Prostate gland (tissue), 2 donors: ENCODE data around the gene ZNF74.

ENCODE experiments used
- POLR2AphosphoS5 ChIP-seq: sonication (generic); formaldehyde crosslinking; IDR thresholded peaks from one replicate; pipeline ENCODE4 v1.6.1; 2017; ENCODE audit warnings: antibody characterized with exemption
- TF ChIP-seq, protein P1 (sequence below), 4 experiments: fragments of 200-600 bp in 2 of 4; fragments of 450-650 bp in 2 of 4; sonication (generic) in 2 of 4; IDR thresholded peaks; 1 replicate in 3 of 4; 2 replicates in 1 of 4; pipeline ENCODE4 v1.5.1; 2016 to 2019; ENCODE audit warnings: antibody characterized with exemption in 4 of 4, mild to moderate bottlenecking in 2 of 4, moderate library complexity in 2 of 4

DNA sequence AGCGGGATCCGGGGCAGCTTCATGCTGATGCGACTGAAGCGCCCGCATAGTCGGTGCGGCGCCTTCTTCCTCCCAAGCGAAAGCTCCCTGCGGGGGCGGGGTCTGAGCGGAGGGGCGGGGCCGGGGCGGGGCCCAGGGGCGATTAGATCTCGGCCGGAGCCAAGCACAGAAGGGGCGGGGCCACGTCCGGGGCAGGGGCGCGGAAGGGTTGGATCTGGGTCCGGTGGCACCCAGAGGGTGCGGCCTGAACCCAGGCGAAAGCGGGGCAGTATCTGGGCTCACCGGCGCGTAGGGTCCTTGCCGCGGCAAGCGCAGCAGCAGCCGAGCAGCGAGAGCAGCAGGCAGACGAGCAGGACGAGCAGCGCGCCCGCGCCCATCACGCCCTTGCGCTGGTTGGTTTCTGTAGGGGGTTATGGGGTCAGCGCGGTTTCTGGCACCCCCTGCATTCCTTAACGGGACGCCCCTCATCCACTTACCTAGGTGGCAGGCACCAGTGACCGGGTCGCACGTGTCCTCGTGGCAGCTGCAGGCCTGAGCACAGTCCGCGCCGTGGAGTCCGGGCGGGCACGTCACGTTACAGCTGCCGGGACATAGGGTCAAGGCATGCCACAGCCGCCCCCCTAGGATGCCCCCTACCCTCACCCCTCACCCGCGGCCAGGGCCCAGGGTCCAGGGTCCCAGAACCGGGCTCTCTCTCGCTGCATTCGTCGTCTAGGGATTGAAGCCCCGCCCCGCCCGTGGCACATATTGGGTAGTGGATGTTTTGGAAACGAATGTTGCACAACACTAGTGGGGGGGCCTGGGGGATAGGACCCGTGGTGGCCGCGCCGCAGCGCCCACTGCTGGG lies 35.5 kb downstream of the ZNF74 start:
- no peak for TF ChIP-seq POLR2AphosphoS5
- TF ChIP-seq, protein P1, sequence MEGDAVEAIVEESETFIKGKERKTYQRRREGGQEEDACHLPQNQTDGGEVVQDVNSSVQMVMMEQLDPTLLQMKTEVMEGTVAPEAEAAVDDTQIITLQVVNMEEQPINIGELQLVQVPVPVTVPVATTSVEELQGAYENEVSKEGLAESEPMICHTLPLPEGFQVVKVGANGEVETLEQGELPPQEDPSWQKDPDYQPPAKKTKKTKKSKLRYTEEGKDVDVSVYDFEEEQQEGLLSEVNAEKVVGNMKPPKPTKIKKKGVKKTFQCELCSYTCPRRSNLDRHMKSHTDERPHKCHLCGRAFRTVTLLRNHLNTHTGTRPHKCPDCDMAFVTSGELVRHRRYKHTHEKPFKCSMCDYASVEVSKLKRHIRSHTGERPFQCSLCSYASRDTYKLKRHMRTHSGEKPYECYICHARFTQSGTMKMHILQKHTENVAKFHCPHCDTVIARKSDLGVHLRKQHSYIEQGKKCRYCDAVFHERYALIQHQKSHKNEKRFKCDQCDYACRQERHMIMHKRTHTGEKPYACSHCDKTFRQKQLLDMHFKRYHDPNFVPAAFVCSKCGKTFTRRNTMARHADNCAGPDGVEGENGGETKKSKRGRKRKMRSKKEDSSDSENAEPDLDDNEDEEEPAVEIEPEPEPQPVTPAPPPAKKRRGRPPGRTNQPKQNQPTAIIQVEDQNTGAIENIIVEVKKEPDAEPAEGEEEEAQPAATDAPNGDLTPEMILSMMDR (IDR thresholded peaks at IDR 0.05): no peak
